ENCODE measurements around the gene ATRN. TPM values are rescaled to one million over a fixed set of nuclear protein-coding genes. Genes with fewer than 3 reads are reported as not detected.

Gene ATRN
- total and polyA plus RNA-seq, 4 donors = 8.4 to 104 (median 46.0) TPM

DNA sequence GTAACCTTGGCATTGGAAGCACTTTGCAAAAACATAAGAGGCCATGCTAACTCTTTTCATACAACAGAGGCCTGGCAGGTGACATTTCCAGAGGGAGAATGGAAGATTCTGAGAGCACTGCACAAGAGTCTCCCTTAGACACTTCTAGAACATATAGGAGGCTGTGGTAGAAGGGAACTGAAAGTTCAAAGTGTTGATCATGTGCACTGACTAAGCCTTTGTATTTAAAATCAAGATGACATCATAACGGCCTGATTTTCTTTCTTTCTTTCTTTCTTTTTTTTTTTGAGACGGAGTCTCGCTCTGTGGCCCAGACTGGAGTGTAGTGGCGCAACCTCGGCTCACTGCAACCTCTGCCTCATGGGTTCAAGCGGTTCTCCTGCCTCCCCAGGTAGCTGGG is 36.6 kb upstream of the ATRN start:
- 91% methylated on average over 6 of the region's 6 CpGs for WGBS
- no peaks in the 10 kb centered on the region for H3K27me3 ChIP-seq (ENCODE audit: control insufficient read depth in 4 of 4, insufficient read depth in 4 of 4, low read length in 3 of 4)
- H3K4me3 ChIP-seq (ENCODE audit: low read depth in 1 of 3, low read length in 3 of 3) = no peak overlapping the region
- H3K36me3 ChIP-seq (ENCODE audit: control insufficient read depth in 4 of 4, insufficient read depth in 3 of 4, low read depth in 1 of 4, low read length in 3 of 4) = no peaks in the 10 kb centered on the region
- no peaks in the 10 kb centered on the region for H3K9me3 ChIP-seq (ENCODE audit: control insufficient read depth in 4 of 4, low read length in 3 of 4)
- no peak overlapping the region for H3K9ac ChIP-seq (ENCODE audit: low read depth in 1 of 2, low read length in 2 of 2)
- TF ChIP-seq TAF1 (conservative IDR thresholded peaks at IDR 0.05) = no peak
- TF ChIP-seq HNF4G (IDR thresholded peaks at IDR 0.05) = no peak
- no peak for TF ChIP-seq REST (IDR thresholded peaks at IDR 0.05)
- TF ChIP-seq FOXA2 (IDR thresholded peaks at IDR 0.05) = no peak
- TF ChIP-seq FOXA1 (IDR thresholded peaks at IDR 0.05) = no peak
- TF ChIP-seq ZBTB33 (IDR thresholded peaks at IDR 0.05) = no peak
- TF ChIP-seq GABPA (IDR thresholded peaks at IDR 0.05 in 1 of 2, conservative IDR thresholded peaks at IDR 0.05 in 1 of 2) = no peak
- TF ChIP-seq, protein P1, sequence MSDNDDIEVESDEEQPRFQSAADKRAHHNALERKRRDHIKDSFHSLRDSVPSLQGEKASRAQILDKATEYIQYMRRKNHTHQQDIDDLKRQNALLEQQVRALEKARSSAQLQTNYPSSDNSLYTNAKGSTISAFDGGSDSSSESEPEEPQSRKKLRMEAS (IDR thresholded peaks at IDR 0.05) = no peak
- TF ChIP-seq RXRA (IDR thresholded peaks at IDR 0.05) = no peak
- H3K27ac ChIP-seq (ENCODE audit: low read depth in 1 of 2, low read length in 2 of 2) = no peak overlapping the region
- no peak for DNase-seq (ENCODE audit: low spot score)
- H3K4me1 ChIP-seq (ENCODE audit: control insufficient read depth in 4 of 4, insufficient read depth in 4 of 4, low read length in 3 of 4) = no peaks in the 10 kb centered on the region

GRCh38 chr20:3436864-3437574 is 33.8 kb upstream of the ATRN start:
- Histone ChIP-seq H3K36me3 (ENCODE audit: control insufficient read depth in 4 of 4, insufficient read depth in 3 of 4, low read depth in 1 of 4, low read length in 3 of 4) (no peaks in the 10 kb centered on the region), H3K4me1 (ENCODE audit: control insufficient read depth in 4 of 4, insufficient read depth in 4 of 4, low read length in 3 of 4) (no peaks in the 10 kb centered on the region), H3K9me3 (ENCODE audit: control insufficient read depth in 4 of 4, low read length in 3 of 4) (no peaks in the 10 kb centered on the region), H3K27me3 (ENCODE audit: control insufficient read depth in 4 of 4, insufficient read depth in 4 of 4, low read length in 3 of 4) (no peaks in the 10 kb centered on the region), H3K9ac (ENCODE audit: low read depth in 1 of 2, low read length in 2 of 2) (no peak overlapping the region), H3K27ac (ENCODE audit: low read depth in 1 of 2, low read length in 2 of 2) (no peak overlapping the region), H3K4me3 (ENCODE audit: low read depth in 1 of 3, low read length in 3 of 3) (no peak overlapping the region)
- TF ChIP-seq SP1 (IDR thresholded peaks at IDR 0.05) (no peak), JUND (IDR thresholded peaks at IDR 0.05) (no peak), HNF4A (conservative IDR thresholded peaks at IDR 0.05) (no peak), RXRA (IDR thresholded peaks at IDR 0.05) (no peak), YY1 (IDR thresholded peaks at IDR 0.05) (no peak), NR2F2 (IDR thresholded peaks at IDR 0.05) (no peak), EGR1 (IDR thresholded peaks at IDR 0.05; ENCODE audit: low read depth in 2 of 2) (no peak), HNF4G (IDR thresholded peaks at IDR 0.05) (no peak), FOXA1 (IDR thresholded peaks at IDR 0.05) (no peak), RAD21 (IDR thresholded peaks at IDR 0.05) (no peak), FOXA2 (IDR thresholded peaks at IDR 0.05) (no peak), ZBTB33 (IDR thresholded peaks at IDR 0.05) (no peak), GABPA (IDR thresholded peaks at IDR 0.05 in 1 of 2, conservative IDR thresholded peaks at IDR 0.05 in 1 of 2) (no peak)
- TF ChIP-seq, protein P1 (IDR thresholded peaks at IDR 0.05) = no peak
- TF ChIP-seq, protein P2, sequence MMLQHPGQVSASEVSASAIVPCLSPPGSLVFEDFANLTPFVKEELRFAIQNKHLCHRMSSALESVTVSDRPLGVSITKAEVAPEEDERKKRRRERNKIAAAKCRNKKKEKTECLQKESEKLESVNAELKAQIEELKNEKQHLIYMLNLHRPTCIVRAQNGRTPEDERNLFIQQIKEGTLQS (IDR thresholded peaks at IDR 0.05) = no peak
- TF ChIP-seq, protein P3, sequence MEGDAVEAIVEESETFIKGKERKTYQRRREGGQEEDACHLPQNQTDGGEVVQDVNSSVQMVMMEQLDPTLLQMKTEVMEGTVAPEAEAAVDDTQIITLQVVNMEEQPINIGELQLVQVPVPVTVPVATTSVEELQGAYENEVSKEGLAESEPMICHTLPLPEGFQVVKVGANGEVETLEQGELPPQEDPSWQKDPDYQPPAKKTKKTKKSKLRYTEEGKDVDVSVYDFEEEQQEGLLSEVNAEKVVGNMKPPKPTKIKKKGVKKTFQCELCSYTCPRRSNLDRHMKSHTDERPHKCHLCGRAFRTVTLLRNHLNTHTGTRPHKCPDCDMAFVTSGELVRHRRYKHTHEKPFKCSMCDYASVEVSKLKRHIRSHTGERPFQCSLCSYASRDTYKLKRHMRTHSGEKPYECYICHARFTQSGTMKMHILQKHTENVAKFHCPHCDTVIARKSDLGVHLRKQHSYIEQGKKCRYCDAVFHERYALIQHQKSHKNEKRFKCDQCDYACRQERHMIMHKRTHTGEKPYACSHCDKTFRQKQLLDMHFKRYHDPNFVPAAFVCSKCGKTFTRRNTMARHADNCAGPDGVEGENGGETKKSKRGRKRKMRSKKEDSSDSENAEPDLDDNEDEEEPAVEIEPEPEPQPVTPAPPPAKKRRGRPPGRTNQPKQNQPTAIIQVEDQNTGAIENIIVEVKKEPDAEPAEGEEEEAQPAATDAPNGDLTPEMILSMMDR (IDR thresholded peaks at IDR 0.05; ENCODE audit: low read depth, low read length, missing input control) = no peak
- 89% methylated on average over 2 of the region's 2 CpGs for WGBS
- no peak for DNase-seq (ENCODE audit: low spot score)

Data from liver (tissue), 9 donors.